Measurements from ENCODE around the gene HPRT1. TPM values are rescaled to one million over a fixed set of nuclear protein-coding genes. Genes with fewer than 3 reads are reported as not detected.

HPRT1 gene
- total RNA-seq, 2 donors from 2014 or later = 19.5 to 30.7 TPM

DNA sequence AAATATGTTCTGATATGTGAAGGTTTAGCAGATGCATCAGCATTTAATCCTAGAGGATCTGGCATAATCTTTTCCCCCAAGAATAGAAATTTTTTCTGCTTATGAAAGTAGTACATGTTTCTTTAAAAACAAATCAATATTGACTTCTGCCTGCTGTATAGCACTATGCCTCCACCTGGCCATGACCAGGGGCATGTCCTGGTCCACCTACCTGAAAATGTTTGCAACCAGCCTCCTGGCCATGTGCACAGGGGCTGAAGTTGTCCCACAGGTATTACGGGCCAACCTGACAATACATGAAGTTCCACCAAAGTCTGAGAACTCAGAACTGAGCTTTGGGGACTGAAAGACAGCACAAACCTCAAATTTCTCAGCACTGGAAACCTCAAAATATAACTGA is 10.0 kb downstream of the HPRT1 start:
- DNase-seq (no peak), ATAC-seq (no peak)
- intact Hi-C loops (cut with DNase I) = no loop called here

DNA sequence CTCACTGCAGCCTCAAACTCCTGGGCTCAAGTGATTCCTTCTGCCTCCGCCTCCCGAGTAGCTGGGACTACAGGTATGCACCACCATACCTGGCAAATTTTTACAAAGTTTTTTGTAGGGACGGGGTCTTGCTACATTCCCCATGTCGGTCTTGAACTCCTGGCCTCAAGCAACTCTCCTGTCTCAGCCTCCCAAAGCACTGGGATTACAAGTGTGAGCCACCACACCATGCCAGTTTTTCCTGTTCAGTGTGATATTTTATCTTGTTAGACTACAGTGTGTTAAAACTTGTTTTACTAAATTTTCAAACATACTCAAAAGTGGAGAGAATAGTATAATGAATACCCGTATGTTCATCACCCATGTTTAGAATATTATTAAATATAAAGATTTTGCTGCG is 12.1 kb downstream of the HPRT1 start:
- ATAC-seq (no peak), DNase-seq (no peak)
- intact Hi-C loops (cut with DNase I) = no loop called here

DNA sequence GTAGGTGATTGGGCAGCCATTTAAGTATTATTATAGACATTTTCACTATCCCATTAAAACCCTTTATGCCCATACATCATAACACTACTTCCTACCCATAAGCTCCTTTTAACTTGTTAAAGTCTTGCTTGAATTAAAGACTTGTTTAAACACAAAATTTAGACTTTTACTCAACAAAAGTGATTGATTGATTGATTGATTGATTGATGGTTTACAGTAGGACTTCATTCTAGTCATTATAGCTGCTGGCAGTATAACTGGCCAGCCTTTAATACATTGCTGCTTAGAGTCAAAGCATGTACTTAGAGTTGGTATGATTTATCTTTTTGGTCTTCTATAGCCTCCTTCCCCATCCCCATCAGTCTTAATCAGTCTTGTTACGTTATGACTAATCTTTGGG is 16.3 kb downstream of the HPRT1 start:
- intact Hi-C loops (cut with DNase I) = no loop called here
- no peak for ATAC-seq
- no peak for DNase-seq

- no peak for ATAC-seq
- no peak for DNase-seq
- intact Hi-C loops (cut with DNase I) = no loop called here
These were observed 18.4 kb downstream of the HPRT1 start for GRCh38 chrX:134478374-134478773.

GRCh38 chrX:134480061-134480460 is 20.1 kb downstream of the HPRT1 start:
- ATAC-seq (no peak), DNase-seq (no peak)
- intact Hi-C loops (cut with DNase I) = loop anchor here in 1 of 2 donors (10.0 kb wide), 1 partner anchor 275 kb away; no protein-coding TSS in a partner anchor

- intact Hi-C loops (cut with DNase I) = loop anchor here in 1 of 2 donors (10.0 kb wide), 1 partner anchor 273 kb away; no protein-coding TSS in a partner anchor
- no peak for ATAC-seq
- no peak for DNase-seq
These were observed 21.4 kb downstream of the HPRT1 start for GRCh38 chrX:134481339-134481738.

DNA sequence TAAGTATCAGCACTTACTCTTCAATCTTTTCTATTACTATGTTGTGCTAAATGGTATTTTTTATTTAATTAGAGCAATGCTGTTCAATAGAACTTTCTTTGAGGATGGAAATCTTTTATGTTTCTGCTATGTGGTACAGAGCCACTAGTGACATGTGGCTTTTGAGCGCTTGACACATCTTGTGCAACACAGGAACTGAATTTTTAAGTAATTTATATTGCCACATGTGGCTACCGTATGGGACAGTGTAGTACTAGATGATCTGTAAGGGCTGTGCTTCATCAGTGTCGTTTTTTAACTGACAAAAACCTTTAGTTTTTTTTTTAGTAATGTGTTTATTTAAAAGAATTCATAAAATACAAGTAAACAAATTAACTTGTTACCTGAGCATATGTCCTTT is 22.4 kb downstream of the HPRT1 start:
- intact Hi-C loops (cut with DNase I) = loop anchor here in 1 of 2 donors (10.0 kb wide), 1 partner anchor 272 kb away; no protein-coding TSS in a partner anchor
- DNase-seq (no peak), ATAC-seq (no peak)

DNA sequence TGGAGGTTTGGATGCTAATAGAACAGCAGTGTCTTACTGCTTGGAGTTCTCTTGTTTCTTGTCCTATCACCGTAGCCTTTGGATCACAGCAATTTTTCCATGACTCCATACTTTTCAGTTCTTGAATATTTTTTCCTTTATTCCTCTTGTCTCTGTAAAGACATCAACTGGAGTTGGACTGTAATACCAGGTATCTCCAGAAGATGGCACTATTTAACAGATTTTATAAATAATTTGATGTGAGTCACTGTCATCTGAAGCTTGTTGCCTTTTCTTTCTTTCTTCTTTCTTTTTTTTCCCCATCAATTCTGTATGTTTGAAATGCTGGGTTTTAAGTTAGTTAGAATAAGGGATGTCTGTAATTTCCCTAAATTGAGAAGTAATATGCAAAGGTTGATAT is 24.1 kb downstream of the HPRT1 start:
- DNase-seq (no peak), ATAC-seq (no peak)
- intact Hi-C loops (cut with DNase I) = loop anchor here in 1 of 2 donors (10.0 kb wide), 1 partner anchor 271 kb away; no protein-coding TSS in a partner anchor

- ATAC-seq (no peak), DNase-seq (no peak)
- intact Hi-C loops (cut with DNase I) = no loop called here
These were observed 42.0 kb downstream of the HPRT1 start for GRCh38 chrX:134501941-134502340.

DNA sequence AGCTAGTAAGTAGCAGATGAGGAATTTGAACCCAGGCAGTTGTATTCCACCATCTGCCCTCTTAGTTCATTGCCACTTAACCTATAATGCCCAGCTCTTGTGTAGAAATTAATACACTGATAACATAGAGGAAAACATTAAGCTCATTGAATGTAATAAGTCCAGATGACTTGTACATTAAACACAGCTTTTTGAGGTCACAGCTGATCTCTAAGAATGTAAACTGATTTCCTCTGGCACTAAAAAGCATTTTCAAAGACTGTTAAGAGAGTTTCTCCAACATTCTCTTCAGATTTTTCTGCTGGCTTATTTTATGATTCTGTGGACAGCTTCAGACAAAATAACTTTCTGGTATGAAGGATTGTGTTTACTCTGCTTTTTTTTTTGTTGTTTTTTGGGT is 42.7 kb downstream of the HPRT1 start:
- ATAC-seq = no peak

GRCh38 chrX:134512566-134512965 is 52.6 kb downstream of the HPRT1 start:
- intact Hi-C loops (cut with DNase I) = no loop called here
- DNase-seq (no peak), ATAC-seq (peak in 1 of 2 donors; percentile 46)

More for the DNA sequence above, 42.7 kb downstream of the HPRT1 start:
- no peak for DNase-seq
- intact Hi-C loops (cut with DNase I) = no loop called here

DNA sequence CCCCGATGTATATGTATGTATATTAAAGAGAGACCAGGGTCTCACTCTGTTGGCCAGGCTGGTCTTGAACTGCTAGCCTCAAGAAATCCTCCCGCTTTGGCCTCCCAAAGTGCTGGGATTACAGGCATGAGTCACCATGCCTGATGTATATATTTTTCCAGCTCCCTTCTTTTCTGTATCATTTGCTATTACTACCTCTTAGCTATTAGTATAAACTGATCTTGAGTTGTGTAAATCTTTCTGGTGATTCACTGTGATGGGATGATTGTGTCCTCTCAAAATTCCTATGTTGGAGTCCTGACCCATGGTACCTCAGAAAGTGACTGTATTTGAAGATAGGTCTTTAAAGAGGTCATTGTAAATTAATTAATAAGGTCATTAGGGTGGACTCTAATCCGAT is 53.1 kb downstream of the HPRT1 start:
- DNase-seq (no peak), ATAC-seq (no peak)
- intact Hi-C loops (cut with DNase I) = no loop called here

DNA sequence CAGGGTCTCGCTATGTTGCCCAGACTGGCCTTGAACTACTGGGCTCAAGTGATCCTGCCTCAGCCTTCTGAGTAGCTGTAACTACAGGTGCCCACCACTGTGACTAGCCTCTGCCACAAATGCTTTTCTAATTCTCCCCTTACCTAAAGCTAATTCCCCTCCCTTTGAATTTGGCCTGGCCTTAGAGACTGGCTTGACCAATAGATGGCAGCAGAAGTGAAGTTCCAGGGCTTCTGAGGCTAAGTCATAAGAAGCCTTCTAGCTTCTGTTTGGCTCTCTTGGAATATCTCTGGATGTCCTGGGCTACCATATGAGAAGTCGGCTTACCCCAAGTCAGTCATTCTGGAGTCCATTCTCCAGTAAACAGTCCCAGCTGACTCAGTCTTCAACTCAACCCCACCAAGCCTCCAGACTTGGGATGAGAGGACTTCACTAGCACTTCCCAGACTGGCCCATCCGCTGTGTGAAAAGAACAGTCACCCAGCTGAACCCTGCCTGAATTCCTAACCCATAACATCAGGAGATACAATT is 61.0 kb downstream of the HPRT1 start:
- peak; percentile 55 to 68 for ATAC-seq
- intact Hi-C loops (cut with DNase I) = loop anchor here (5.0 to 10.0 kb wide), 2 partner anchors 231 to 234 kb away; no protein-coding TSS in a partner anchor
- DNase-seq = no peak

DNA sequence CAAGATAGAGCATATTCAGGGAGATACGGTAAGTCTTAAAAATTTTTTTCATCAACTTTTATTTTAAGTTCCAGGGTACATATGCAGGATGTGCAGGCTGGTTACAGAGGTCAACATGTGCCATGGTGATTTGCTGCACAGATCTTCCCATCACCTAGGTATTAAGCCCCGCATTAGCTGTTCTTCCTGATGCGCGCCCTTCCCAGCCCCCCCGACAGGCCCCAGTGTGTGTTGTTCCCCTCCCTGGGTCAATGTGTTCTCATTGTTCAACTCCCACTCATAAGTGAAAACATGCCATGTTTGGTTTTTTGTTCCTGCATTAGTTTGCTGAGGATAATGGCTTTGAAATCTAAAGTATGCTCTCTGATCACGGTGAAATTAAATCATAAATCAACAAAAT is 64.2 kb downstream of the HPRT1 start:
- DNase-seq (no peak), ATAC-seq (no peak)
- intact Hi-C loops (cut with DNase I) = loop anchor here (5.0 to 10.0 kb wide), 2 partner anchors 228 to 231 kb away; no protein-coding TSS in a partner anchor

DNA sequence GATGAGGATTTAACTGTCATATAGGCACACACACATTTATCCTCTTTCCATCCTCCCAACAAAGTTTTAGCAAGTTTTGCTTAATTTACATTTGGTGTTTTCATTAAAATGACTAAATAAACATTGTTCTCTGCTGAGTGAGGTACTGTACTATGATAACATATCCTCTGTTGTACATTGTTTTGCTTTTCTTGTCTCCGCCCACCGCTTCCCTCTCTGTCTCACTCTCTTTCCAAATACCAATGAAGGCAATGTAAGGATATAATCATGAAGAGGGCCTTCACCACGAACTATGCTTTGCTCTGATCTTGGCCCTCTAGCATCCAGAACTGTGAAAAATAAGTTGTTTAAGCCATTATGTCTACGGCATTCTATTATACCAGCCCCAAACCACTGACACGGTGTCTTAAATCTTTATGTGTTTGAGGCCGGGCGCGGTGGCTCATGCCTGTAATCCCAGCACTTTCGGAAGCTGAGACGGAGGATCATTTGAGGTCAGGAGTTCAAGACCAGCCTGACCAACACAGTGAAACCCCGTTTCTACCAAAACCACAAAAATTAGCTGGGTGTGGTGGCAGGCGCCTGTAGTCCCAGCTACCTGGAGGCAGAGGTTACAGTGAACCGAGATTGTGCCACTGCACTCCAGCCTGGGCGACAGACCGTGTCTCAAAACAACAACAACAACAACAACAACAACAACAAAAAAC is 65.3 kb downstream of the HPRT1 start:
- DNase-seq (no peak), ATAC-seq (no peak)
- intact Hi-C loops (cut with DNase I) = loop anchor here in 1 of 2 donors (10.0 kb wide), 1 partner anchor 230 kb away; no protein-coding TSS in a partner anchor

DNA sequence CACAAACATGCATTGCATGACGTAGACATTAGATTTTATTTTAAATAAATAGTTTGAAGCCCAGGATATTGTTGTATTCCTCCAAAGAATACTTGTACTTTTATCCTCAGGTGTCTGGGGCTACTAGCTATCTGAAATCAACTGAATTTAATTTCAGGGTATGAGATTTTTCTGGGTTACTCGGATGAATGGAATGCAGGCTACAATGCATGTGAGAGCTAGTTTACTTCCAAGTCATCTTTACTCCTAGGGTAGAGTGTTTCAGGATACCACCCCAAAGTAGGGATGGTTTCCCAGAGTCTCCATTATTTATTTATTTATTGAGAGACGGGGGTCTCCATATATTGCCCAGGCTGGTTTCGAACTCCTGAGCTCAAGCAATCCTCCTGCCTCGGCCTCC is 66.4 kb downstream of the HPRT1 start:
- DNase-seq = no peak
- intact Hi-C loops (cut with DNase I) = loop anchor here in 1 of 2 donors (10.0 kb wide), 1 partner anchor 228 kb away; no protein-coding TSS in a partner anchor
- ATAC-seq = no peak

DNA sequence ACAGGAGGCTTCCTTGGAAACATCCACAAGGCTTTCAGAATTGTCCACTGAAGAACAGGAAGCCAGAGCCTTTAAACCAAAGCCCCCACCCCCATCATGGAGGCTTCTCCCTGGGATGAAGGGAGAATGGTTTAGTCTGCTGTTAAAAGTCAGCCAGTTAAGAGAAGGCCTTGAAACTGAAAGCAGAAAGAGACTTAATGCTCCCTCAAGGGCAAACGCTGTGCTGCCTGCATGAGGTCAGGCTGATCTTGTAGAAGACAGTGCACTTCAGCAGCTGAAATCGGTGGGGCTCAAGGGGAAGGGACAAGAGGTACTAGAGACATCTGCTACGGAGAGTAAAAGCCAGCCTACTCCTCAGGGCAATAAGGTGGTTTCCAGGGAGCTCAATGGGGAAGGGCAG is 69.0 kb downstream of the HPRT1 start:
- no peak for ATAC-seq
- no peak for DNase-seq
- intact Hi-C loops (cut with DNase I) = loop anchor here in 1 of 2 donors (10.0 kb wide), 1 partner anchor 226 kb away; no protein-coding TSS in a partner anchor

GRCh38 chrX:134529481-134529880 is 69.5 kb downstream of the HPRT1 start:
- ATAC-seq = no peak
- intact Hi-C loops (cut with DNase I) = loop anchor here in 1 of 2 donors (10.0 kb wide), 1 partner anchor 225 kb away; no protein-coding TSS in a partner anchor
- DNase-seq = no peak

DNA sequence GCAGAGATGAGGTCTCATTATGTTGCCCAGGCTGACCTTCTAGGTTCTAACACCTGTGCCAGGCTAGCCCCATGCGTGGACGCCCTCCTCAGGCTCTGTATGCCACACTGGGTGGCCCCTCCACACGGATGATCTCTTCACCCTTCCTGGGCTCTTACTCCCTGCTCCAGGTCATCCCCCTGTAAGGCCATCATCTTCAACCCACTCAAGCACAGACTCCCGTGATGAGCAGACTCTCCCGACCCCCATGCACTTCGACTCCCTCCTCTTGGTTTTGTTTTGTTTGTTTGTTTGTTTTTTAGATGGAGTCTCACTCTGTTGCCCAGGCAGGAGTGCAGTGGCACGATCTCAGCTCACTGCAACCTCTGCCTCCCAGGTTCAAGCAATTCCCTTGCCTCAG is 70.9 kb downstream of the HPRT1 start:
- DNase-seq (no peak), ATAC-seq (no peak)
- intact Hi-C loops (cut with DNase I) = no loop called here

DNA sequence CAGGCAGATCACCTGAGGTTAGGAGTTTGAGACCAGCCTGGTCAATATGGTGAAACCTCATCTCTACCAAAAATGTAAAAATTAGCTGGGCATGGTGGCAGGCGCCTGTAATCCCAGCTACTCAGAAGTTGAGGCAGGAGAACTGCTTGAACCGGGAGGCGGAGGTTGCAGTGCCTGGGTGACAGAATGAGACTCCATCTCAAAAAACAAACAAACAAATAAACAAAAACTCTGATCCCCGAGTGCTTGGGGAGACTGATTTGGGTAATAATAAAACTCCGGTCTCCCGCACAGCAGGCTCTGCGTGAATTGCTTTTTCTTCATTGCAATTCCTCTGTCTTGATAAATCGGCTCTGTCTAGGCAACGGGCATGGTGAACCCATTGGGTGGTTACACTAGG is 73.4 kb downstream of the HPRT1 start:
- intact Hi-C loops (cut with DNase I) = no loop called here
- DNase-seq (no peak), ATAC-seq (no peak)

DNA sequence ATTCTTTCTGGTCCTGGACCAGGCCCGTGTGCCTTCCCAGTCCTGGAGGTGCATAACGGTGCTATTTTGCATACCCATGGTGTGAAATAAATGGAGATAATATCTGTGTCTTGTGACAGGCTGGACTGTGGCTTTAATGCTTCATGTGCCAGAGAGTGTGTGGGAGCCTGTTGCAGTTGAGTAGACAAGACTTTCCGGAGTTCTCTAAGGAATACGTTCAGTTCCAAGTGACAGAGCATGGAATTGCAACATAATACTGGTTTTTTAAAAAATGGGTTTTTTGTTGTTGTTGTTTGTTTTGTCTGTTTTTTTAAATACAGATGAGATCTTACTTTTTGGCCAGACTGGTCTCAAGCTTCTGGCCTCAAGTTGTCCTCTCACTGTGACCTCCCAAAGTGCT is 74.0 kb downstream of the HPRT1 start:
- intact Hi-C loops (cut with DNase I) = no loop called here
- ATAC-seq (no peak), DNase-seq (no peak)

Measured in left cardiac atrium (tissue), 4 donors.